PC-9 (cell line): ENCODE measurements around the gene TMA7B. TPM values are rescaled to one million over a fixed set of nuclear protein-coding genes. Genes with fewer than 3 reads are reported as not detected.

ENCODE experiments used
- BruUV-seq: library from RNA; stranded (reverse); fragments of 400-500 nt; replicated peaks from 2 replicates; lab custom pipeline; 2021; lab: Mats Ljungman, UMichigan
- CTCF ChIA-PET: fragments of 300-600 bp; sonication (Branson Sonifier 250); formaldehyde crosslinking; loops from one replicate; lab custom pipeline; 2022; ENCODE audit warnings: antibody characterized with exemption; lab: Charles Lee
- POLR2A ChIA-PET: fragments of 300-600 bp; sonication (Branson Sonifier 250); formaldehyde crosslinking; loops from one replicate; lab custom pipeline; 2022; ENCODE audit warnings: antibody characterized with exemption; ENCODE audit not compliant: unreplicated experiment; lab: Charles Lee
- DNase-seq, 2 experiments: peaks; one replicate each; pipeline versions ENCODE4 v3.0.0 to v3.0.0-alpha.2; 2015 to 2022; ENCODE audit warnings: mixed read lengths in 1 of 2
- H2AFZ ChIP-seq: fragments of 200-600 bp; sonication (generic); 2 replicates; pipeline ENCODE4 v1.8.1; 2017; ENCODE audit warnings: antibody characterized with exemption
- H3F3A ChIP-seq: fragments of 200-600 bp; sonication (generic); 2 replicates; pipeline ENCODE4 v1.8.1; 2017; ENCODE audit warnings: antibody characterized with exemption, mild to moderate bottlenecking, low read depth; ENCODE audit not compliant: insufficient read depth
- H3K27ac ChIP-seq: fragments of 200-600 bp; sonication (generic); 2 replicates; pipeline ENCODE4 v1.6.1; 2016; ENCODE audit warnings: mixed run types
- H3K27me3 ChIP-seq: fragments of 200-600 bp; sonication (generic); 2 replicates; pipeline ENCODE4 v1.6.1; 2016; ENCODE audit warnings: low read depth, mixed run types; ENCODE audit not compliant: insufficient read depth
- H3K36me3 ChIP-seq: fragments of 200-600 bp; sonication (generic); 2 replicates; pipeline ENCODE4 v1.6.1; 2016; ENCODE audit warnings: low read depth, mixed run types
- H3K4me1 ChIP-seq: fragments of 200-600 bp; sonication (generic); replicated peaks from 2 replicates; pipeline ENCODE4 v1.6.1; 2016; ENCODE audit warnings: mixed run types; ENCODE audit not compliant: insufficient read depth
- H3K4me2 ChIP-seq: fragments of 200-600 bp; sonication (generic); 2 replicates; pipeline ENCODE4 v1.6.1; 2017; ENCODE audit warnings: mixed run types
- H3K4me3 ChIP-seq: fragments of 200-600 bp; sonication (generic); 2 replicates; pipeline ENCODE4 v1.6.1; 2016; ENCODE audit warnings: mixed run types
- H3K79me2 ChIP-seq: fragments of 200-600 bp; sonication (generic); 2 replicates; pipeline ENCODE4 v1.6.1; 2017; ENCODE audit warnings: low read depth, mixed run types
- H3K9me2 ChIP-seq: fragments of 200-600 bp; sonication (generic); 2 replicates; pipeline ENCODE4 v1.8.1; 2017; ENCODE audit warnings: mild to moderate bottlenecking; ENCODE audit not compliant: insufficient read depth
- H3K9me3 ChIP-seq: fragments of 200-600 bp; sonication (generic); 2 replicates; pipeline ENCODE4 v1.8.1; 2016; ENCODE audit warnings: low read depth; ENCODE audit not compliant: insufficient read depth
- H4K20me1 ChIP-seq: fragments of 200-600 bp; sonication (generic); 2 replicates; pipeline ENCODE4 v1.8.1; 2017; ENCODE audit not compliant: insufficient read depth
- CTCF ChIP-seq: fragments of 200-600 bp; sonication (generic); conservative IDR thresholded peaks from 2 replicates; pipeline ENCODE4 v1.6.1; 2017; ENCODE audit warnings: mixed run types, antibody characterized with exemption, mild to moderate bottlenecking, moderate library complexity
- EZH2 ChIP-seq: fragments of 200-600 bp; sonication (generic); IDR thresholded peaks from 2 replicates; pipeline ENCODE4 v1.8.0; 2017; ENCODE audit warnings: antibody characterized with exemption, low read depth
- intact Hi-C: fragments of 100-400 bp; cut with micrococcal nuclease; formaldehyde crosslinking; loops from one replicate; pipeline ENCODE4 v1.10.0; 2022; ENCODE audit not compliant: unreplicated experiment
- total RNA-seq: library from RNA; stranded (reverse); gene quantifications from 2 replicates; pipeline ENCODE4 v1.2.3, GENCODE V29; 2021

TMA7B gene
- total RNA-seq, 1 experiment from 2014 or later = not detected

- TF ChIP-seq CTCF (no peak), EZH2 (no peak)
- Histone ChIP-seq H3K4me2 (no peak overlapping the region), H3K27ac (no peak overlapping the region), H3K79me2 (no peaks in the 10 kb centered on the region), H3K4me1 (no peaks in the 10 kb centered on the region), H3K27me3 (peaks cover 93% of the 10 kb centered on the region), H2AFZ (no peak overlapping the region), H3K4me3 (no peak overlapping the region), H3F3A (no peaks in the 10 kb centered on the region), H4K20me1 (no peaks in the 10 kb centered on the region), H3K36me3 (no peaks in the 10 kb centered on the region), H3K9me2 (no peaks in the 10 kb centered on the region), H3K9me3 (no peaks in the 10 kb centered on the region)
- intact Hi-C loops = no loop called here
- BruUV-seq = no TSS peak
- ChIA-PET POLR2A (interaction anchor here (0.7 kb wide), 1 partner anchor 10 kb away, joined by 10 read pairs; no protein-coding TSS in a partner anchor), CTCF (no interaction called here)
- no peak for DNase-seq
Measured at GRCh38 chr22:39927544-39927943, 32.7 kb upstream of the TMA7B start.

GRCh38 chr22:39928536-39929520, 31.4 kb upstream of the TMA7B start:
- H2AFZ ChIP-seq = no peak overlapping the region
- ChIA-PET CTCF (no interaction called here), POLR2A (no interaction called here)
- DNase-seq = no peak
- H3K4me2 ChIP-seq = no peak overlapping the region
- no peaks in the 10 kb centered on the region for H3K36me3 ChIP-seq
- H3K27ac ChIP-seq = no peak overlapping the region
- H3K27me3 ChIP-seq = peaks cover 94% of the 10 kb centered on the region
- no TSS peak for BruUV-seq
- H3K9me2 ChIP-seq = no peaks in the 10 kb centered on the region
- no peaks in the 10 kb centered on the region for H3K4me1 ChIP-seq
- H3K4me3 ChIP-seq = no peak overlapping the region
- no peaks in the 10 kb centered on the region for H4K20me1 ChIP-seq
- intact Hi-C loops = no loop called here
- no peaks in the 10 kb centered on the region for H3K9me3 ChIP-seq
- H3K79me2 ChIP-seq = no peaks in the 10 kb centered on the region
- TF ChIP-seq EZH2 (no peak), CTCF (no peak)
- no peaks in the 10 kb centered on the region for H3F3A ChIP-seq

- TF ChIP-seq EZH2 (no peak), CTCF (no peak)
- intact Hi-C loops = loop anchor here (5.0 to 10.0 kb wide), 2 partner anchors 306 to 374 kb away; no protein-coding TSS in a partner anchor
- no peak overlapping the region for H2AFZ ChIP-seq
- no peaks in the 10 kb centered on the region for H3K79me2 ChIP-seq
- H3F3A ChIP-seq = no peaks in the 10 kb centered on the region
- POLR2A ChIA-PET = no interaction called here
- no peaks in the 10 kb centered on the region for H3K36me3 ChIP-seq
- no peak overlapping the region for H3K27ac ChIP-seq
- H3K4me2 ChIP-seq = no peak overlapping the region
- H3K4me3 ChIP-seq = no peak overlapping the region
- H3K4me1 ChIP-seq = no peaks in the 10 kb centered on the region
- no peaks in the 10 kb centered on the region for H4K20me1 ChIP-seq
- no peaks in the 10 kb centered on the region for H3K9me3 ChIP-seq
- no peaks in the 10 kb centered on the region for H3K9me2 ChIP-seq
- CTCF ChIA-PET = no interaction called here
- no peak for DNase-seq
- H3K27me3 ChIP-seq = peaks cover 94% of the 10 kb centered on the region
- no TSS peak for BruUV-seq
Measured at GRCh38 chr22:39931251-39931650, 28.9 kb upstream of the TMA7B start.
